ENCODE measurements around the gene LPIN3.

LPIN3 gene

DNA sequence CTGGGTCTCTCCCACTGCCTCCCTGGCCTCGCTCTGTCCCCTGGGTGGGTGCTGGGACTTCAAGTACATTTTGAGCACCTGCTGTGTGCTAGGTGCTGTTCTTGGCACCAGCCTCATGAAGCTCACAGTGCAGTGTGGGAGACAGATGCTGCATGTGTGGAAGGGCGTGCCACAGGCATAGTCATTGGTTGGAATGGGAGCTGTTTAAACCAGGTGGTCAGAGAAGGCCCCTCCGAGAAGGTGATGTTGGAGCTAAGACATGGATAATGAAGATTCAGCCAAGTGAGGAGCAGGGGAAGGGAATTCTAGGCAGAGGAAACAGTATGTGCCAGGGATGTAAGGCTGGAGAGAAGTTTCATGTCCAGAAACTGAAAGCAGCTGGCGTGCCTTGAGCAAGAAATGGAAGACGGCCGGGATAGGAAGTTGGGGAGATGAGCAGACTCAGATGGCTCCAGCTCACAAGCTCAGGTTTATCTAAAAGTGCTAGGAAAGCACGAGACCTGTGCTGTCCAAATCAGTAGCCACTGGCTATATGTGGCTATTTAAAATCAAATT is 9.9 kb downstream of the LPIN3 start:
- no peak for DNase-seq (ENCODE audit: low read depth)

DNA sequence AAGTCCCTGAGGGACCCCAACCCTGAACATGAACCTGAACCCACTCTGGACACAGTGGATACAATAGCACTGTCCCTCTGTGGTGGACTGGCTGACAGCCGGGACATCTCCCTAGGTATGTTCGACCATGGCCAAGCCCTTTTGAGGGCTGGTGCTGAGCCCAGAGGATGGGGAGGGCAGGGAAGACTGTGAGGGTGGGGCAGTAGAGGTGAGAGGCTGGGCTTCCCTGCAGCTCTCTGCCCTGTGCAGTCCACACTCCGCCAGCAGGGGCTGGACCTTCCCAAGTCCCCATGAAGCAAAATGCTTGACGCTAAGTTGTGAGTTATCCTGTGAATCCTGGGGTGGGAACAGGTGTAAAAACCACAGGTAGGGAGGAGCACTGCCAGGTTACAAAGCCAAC is 11.5 kb downstream of the LPIN3 start:
- DNase-seq (ENCODE audit: low read depth): no peak

DNA sequence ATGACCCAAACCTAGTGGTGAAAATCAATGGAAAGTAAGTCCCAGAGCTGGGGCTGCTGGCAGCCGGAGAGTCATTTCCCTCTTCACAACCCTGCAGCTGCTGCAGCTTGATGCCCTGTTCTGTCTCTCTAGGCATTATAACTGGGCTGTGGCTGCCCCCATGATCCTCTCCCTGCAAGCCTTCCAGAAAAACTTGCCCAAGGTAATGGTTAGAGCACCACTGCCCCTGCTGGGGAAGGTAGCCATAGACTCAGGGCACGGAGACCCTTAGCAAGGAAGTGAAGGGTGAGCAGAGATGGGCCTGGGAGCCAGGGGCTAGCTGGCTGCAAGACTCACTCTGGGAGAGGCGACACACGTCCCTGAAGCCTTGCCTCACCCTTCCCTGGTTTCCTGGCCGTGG is 12.0 kb downstream of the LPIN3 start:
- no peak for DNase-seq (ENCODE audit: low read depth)

DNA sequence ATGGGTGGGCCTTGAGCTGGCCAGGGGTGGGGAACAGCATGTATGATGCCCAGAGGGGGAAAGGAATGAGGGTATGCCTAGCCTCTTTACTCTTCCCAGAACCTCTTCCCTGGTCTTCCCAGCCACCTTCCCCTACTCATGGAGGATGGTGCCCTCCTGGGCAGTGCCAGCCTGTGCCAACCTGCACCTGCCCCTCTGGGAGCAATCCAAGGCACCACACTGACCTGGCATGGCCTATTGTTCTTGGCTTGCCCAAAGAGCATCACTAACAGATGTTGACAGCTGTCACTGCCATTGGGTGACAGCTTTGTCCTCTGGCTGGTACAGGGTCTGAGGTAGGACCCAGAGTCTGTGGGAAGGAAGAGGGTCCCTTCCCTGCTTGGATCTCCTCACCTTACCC is 12.9 kb downstream of the LPIN3 start:
- no peak for DNase-seq (ENCODE audit: low read depth)

- DNase-seq (ENCODE audit: low read depth): no peak
These were observed 14.6 kb downstream of the LPIN3 start for GRCh38 chr20:41355192-41355591.

DNA sequence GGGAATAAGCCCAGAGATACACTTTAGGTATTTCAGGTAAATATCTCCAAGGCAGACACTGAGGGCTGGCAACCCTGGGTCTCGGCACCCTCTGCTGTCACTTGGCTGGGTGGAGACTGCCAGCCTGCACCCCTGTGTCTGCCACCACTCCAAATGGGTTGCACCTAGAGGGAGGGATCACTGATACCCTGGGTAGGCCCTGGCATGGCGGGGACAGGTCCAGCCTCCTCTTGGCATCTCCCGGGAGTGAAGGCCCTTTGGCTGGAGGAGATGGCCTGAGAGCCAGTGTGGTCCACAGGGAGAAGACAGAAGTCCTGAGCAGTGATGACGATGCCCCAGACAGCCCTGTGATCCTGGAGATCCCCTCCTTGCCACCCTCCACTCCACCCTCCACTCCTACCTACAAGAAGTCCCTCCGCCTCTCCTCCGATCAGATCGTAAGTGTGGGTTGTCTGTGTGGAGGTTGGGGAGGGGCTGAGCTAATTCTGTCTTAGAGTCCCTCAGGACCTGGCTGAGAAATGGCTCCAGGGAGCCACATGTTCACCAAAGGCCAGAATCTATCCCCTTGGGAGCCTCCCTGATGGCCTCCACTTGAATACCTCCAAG is 15.1 kb downstream of the LPIN3 start:
- no peak for DNase-seq (ENCODE audit: low read depth)

DNA sequence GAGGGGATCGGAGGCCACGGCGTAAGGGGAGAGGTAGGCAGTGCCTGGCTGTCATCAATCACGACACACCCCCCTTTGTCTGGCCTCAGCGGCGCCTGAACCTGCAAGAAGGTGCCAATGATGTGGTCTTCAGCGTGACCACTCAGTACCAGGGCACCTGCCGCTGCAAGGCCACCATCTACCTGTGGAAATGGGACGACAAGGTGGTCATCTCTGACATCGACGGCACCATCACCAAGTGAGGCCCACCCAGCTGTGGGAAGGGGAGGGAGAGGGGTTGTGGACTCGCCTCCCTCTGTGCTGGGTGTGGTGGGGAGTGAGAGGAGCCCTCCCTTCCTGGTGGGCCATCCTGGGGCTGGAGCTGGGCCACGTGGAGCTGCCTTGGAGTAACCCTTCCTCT is 16.3 kb downstream of the LPIN3 start:
- no peak for DNase-seq (ENCODE audit: low read depth)

- no peak for DNase-seq (ENCODE audit: low read depth)
These were observed 17.0 kb downstream of the LPIN3 start for GRCh38 chr20:41357424-41358163.

DNA sequence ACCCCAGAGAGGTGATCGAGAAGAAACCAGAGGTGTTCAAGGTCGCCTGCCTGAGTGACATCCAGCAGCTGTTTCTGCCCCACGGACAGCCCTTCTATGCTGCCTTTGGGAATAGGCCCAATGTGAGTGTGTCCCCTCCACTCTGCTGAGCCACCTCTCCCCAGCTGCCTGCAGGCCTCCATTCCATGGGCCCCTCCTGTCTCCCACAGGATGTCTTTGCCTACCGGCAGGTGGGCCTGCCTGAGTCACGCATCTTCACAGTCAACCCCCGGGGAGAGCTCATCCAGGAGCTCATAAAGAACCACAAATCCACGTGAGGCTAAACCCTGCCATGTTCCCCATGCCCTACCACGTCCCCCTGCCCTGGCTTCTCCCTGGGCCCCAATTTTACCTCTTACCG is 17.6 kb downstream of the LPIN3 start:
- DNase-seq (ENCODE audit: low read depth): no peak

- DNase-seq (ENCODE audit: low read depth): no peak
These were observed 18.1 kb downstream of the LPIN3 start for GRCh38 chr20:41358717-41359116.

DNA sequence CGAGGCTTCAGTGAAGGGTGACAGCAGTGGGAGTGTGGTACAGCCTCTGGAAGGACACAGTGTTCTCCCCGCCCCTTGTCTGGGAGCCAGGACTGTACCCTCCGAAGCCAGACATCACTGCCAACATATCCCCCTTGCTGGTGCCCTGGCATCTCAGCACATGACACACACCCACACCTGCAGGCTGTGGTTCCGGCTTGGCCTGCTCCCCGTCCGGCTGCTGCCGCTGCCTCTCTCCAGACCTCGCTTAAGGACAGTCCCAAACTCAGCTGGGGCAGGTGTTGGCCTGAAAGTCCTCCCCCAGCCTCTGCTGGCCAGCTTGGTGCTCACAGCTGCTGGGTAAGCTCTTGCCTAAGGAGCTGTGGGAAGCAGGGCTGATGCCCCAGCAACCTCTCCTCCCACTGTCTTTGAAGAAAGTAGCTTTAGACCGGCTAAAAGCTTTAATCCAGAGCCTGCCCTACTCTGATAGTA is 19.0 kb downstream of the LPIN3 start:
- DNase-seq (ENCODE audit: low read depth): no peak

GRCh38 chr20:41360831-41361756 is 20.5 kb downstream of the LPIN3 start:
- DNase-seq (ENCODE audit: low read depth): no peak

- DNase-seq (ENCODE audit: low read depth): no peak
These were observed 21.4 kb downstream of the LPIN3 start for GRCh38 chr20:41361757-41362747.

- no peak for DNase-seq (ENCODE audit: low read depth)
These were observed 22.1 kb downstream of the LPIN3 start for GRCh38 chr20:41362748-41363140.

GRCh38 chr20:41363601-41364000 is 23.0 kb downstream of the LPIN3 start:
- DNase-seq (ENCODE audit: low read depth): no peak

DNA sequence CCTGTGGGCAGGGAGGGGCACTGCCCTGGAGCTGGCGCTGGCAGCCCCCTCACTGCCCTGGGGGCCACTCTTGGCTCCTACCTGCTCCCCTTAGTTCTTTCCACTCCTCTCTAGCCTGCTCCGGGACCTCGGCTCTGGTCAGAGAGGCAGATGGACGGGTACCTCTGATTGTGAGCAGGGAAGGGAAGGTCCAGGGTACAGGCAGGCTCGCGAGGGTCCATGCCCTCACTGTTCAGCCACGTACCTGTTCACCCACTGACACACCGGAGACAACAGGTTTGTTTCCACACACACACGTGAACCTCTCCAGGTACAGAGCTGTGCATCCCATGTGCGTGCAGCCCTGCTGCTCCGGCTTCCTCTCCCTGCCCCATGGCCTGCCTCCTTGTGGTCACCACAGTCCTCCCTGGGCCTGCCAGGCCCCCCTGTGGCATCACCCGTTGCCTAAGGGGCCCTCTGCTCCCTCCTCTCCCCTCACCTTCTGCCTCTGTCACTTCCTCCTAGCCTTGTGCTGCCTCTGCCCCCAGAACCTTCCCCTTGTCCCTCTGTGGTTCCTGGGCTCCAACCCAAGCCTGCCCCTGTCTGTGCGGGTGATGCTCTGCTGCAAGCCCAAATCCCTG is 23.7 kb downstream of the LPIN3 start:
- no peak for DNase-seq (ENCODE audit: low read depth)

DNA sequence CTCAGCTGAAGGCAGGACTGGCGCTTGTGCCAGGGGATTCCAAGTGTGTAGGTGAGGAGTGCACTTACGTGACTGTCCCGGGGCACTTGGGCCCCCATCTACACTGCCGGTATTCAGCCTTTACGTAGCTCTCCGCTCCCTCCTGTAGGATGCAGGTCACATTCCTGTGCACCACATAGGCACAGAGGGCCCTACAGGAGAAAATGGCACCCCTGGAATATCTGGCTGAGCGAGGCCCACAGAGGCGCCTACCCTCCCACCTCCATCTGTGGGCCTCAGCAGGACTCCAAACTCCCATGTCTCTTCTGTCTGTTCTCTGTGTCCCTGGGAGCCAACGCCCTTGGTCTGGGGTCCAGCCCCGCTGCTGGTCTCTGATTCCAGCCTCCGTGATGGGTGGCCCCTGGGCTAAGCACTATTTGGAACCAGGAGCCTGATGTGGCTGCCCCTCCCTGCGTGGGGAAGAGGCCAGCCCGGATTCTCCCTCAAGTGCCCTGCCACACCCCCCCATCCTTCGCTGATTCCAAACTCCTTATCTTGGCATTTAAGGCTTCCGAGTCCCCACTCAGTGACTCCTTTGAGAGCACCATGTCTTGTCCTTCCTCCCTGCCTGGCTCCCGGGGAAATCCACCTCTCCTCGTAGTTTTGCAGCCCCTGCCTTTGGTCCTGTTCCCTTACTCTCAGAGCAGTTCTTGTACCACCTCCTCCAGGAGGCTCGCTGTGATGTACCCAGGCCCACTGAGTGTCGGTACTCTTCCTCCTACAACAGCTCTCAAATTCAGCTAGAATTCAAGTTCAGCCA is 24.5 kb downstream of the LPIN3 start:
- no peak for DNase-seq (ENCODE audit: low read depth)

DNA sequence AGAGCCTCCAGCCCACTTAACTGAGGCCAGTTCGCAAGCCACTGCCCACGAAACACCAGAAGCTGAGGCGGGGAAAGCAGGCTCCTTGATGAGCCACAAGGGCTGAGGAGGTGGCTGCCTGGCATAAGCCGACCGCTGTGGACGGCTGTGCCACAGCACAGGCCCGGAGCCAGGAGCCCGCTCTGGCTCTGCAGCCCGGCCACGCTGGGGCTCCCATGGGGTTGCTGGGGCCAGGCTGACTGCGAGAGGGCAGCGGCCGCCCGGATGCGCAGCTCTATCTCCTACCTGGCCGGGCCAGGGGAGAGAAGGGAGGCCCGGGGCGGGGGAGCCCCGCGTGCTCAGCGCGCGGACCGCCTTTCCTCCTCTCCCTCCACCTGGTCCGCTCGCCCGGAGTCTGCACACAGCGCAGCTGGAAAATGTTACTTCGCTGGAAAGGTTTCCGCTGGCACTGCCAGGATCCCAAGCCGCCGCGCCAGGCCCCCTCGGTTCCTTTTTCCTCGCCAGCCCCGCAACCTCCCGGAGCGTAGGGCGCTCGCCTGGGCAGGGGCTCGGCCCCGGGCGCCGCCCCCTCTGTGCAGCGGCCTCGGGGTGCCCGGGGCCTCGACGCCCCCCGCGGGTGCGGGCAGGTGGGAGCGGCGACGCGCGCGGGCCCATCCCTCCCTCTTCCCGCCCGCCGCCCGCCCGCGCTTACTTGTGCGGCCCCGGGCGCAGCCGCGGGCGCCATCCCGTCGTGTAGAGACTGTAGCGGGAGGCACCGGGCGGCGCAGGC is 25.3 kb downstream of the LPIN3 start:
- no peak for DNase-seq (ENCODE audit: low read depth)

Data from activated T-cell treated with anti-CD3 and anti-CD28 coated beads for 1 hour (primary cell).